ENCODE data around the gene APOL2. TPM values are rescaled to one million over a fixed set of nuclear protein-coding genes. Genes with fewer than 3 reads are reported as not detected.

Gene APOL2
- total and polyA plus RNA-seq, 7 experiments from 2014 or later, result 13.4 to 133 (median 40.1) TPM

GRCh38 chr22:36285017-36285416 is 45.7 kb upstream of the APOL2 start:
- peak overlapping the region in 2 of 9 donors; percentile 12 to 69 for H3K27ac Mint-ChIP-seq
- peaks cover 18 to 37% (median 27%) of the 10 kb centered on the region in 7 donors for H3K4me1 Mint-ChIP-seq
- no peaks in the 10 kb centered on the region for H3K9me3 ChIP-seq (ENCODE audit: control insufficient read depth in 2 of 3, low read length in 3 of 3)
- DNase-seq, result no peak
- intact Hi-C loops (cut with micrococcal nuclease), result no loop called here
- ChIA-PET POLR2A (interaction anchor here (0.8 to 1.4 kb wide), 2 partner anchors 45 to 46 kb away, joined by 3 read pairs; no protein-coding TSS in a partner anchor), CTCF (interaction anchor here (1.2 to 1.5 kb wide), 2 partner anchors 14 to 15 kb away, joined by 3 to 5 read pairs; no protein-coding TSS in a partner anchor)
- H3K36me3 Mint-ChIP-seq, result peaks cover 22 to 66% (median 39%) of the 10 kb centered on the region in 5 donors
- ATAC-seq, result no peak
- no peaks in the 10 kb centered on the region for H3K27me3 ChIP-seq (ENCODE audit: control insufficient read depth in 2 of 2, insufficient read depth in 2 of 2, low read length in 2 of 2)
- peaks cover 0 to 30% (median 0%) of the 10 kb centered on the region in 11 donors for H3K9me3 Mint-ChIP-seq
- peaks cover 52 to 94% (median 62%) of the 10 kb centered on the region in 3 experiments for H3K36me3 ChIP-seq (ENCODE audit: control insufficient read depth in 2 of 3, insufficient read depth in 3 of 3, low read length in 3 of 3)
- no peaks in the 10 kb centered on the region for H3K27me3 Mint-ChIP-seq
- peak overlapping the region; percentile 25 for H3K27ac ChIP-seq (ENCODE audit: low read depth, low read length)
- no peak overlapping the region for H3K4me3 ChIP-seq (ENCODE audit: low read length)
- no peak overlapping the region for H3K4me3 Mint-ChIP-seq
- H3K4me1 ChIP-seq (ENCODE audit: control insufficient read depth in 2 of 2, insufficient read depth in 2 of 2, low read length in 2 of 2), result peaks cover 32 to 34% of the 10 kb centered on the region in 2 donors

GRCh38 chr22:36284171-36284571 is 44.8 kb upstream of the APOL2 start:
- H3K9me3 Mint-ChIP-seq, result peaks cover 0 to 22% (median 0%) of the 10 kb centered on the region in 11 donors
- H3K27me3 Mint-ChIP-seq, result no peaks in the 10 kb centered on the region
- Histone ChIP-seq H3K27me3 (ENCODE audit: control insufficient read depth in 2 of 2, insufficient read depth in 2 of 2, low read length in 2 of 2) (no peaks in the 10 kb centered on the region), H3K36me3 (ENCODE audit: control insufficient read depth in 2 of 3, insufficient read depth in 3 of 3, low read length in 3 of 3) (peaks cover 52 to 85% (median 54%) of the 10 kb centered on the region in 3 experiments), H3K9me3 (ENCODE audit: control insufficient read depth in 2 of 3, low read length in 3 of 3) (no peaks in the 10 kb centered on the region), H3K4me3 (ENCODE audit: low read length) (no peak overlapping the region), H3K27ac (ENCODE audit: low read depth, low read length) (peak overlapping the region; percentile 36), H3K4me1 (ENCODE audit: control insufficient read depth in 2 of 2, insufficient read depth in 2 of 2, low read length in 2 of 2) (peaks cover 24 to 28% of the 10 kb centered on the region in 2 donors)
- intact Hi-C loops (cut with micrococcal nuclease), result no loop called here
- peaks cover 13 to 28% (median 18%) of the 10 kb centered on the region in 7 donors for H3K4me1 Mint-ChIP-seq
- H3K36me3 Mint-ChIP-seq, result peaks cover 21 to 59% (median 32%) of the 10 kb centered on the region in 5 donors
- H3K4me3 Mint-ChIP-seq, result no peak overlapping the region
- DNase-seq, result no peak
- peak overlapping the region in 5 of 9 donors; percentile 32 to 70 (median 56) for H3K27ac Mint-ChIP-seq
- ATAC-seq, result no peak
- ChIA-PET POLR2A (interaction anchor here (1.4 kb wide), 1 partner anchor 47 kb away, joined by 3 read pairs; no protein-coding TSS in a partner anchor), CTCF (no interaction called here)

DNA sequence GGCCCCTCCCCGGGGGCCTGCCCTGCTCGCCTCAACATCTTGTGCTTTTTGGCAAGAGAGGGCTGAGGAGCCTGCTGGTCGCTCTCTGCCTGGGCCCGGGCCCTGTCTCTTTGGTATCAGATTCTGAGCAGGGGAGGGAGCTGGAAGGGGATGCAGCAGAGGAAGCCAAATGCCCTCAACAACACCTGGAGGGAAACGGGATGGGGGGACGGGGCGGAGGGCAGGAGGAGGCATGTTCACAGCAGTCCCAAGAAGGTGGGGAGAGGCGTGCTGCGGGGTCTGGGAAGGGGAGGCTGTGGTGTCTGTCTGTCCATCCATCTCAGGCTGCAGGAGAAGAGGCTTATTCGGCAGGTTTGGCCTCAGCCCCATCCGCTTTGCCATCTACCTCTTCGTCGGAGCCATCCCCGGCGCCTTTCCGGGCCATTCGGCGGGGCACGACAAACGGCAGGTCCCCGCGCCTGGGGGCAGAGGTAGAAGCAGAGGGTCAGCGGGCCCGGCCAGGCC is 43.1 kb upstream of the APOL2 start:
- POLR2A ChIA-PET, result interaction anchor here (0.8 kb wide), 1 partner anchor 29 kb away, joined by 3 read pairs; the partner anchor contains the start of gene APOL1
- intact Hi-C loops (cut with micrococcal nuclease), result no loop called here
- peaks cover 38 to 68% (median 38%) of the 10 kb centered on the region in 3 experiments for H3K36me3 ChIP-seq (ENCODE audit: control insufficient read depth in 2 of 3, insufficient read depth in 3 of 3, low read length in 3 of 3)

DNA sequence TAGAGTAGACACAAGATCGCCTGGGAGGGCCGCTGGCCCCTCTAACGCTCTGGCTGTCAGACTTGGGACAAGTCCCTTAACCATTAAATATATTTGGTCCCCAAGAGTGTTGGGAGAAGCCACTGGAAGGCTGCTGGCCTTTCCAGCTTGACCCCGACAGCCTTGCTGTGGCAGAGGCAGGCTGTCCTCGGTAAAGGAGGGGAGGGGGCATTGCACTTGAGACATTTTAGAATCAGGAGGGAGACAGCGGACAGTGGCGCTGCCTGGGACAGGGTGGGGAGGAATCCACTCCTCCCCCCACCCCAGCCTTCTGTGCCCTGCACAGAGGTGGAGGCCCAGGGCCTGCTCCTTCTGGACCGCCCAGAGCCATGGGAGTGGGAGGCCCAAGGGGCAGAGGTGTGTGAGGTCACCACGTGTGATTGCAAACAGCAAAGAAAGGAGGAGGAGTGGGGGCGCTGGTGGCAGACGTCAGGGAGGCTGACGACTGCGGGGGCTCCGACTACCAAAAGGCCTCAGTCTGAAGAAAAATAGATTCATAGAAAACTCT is 42.5 kb upstream of the APOL2 start:
- Mint-ChIP-seq H3K4me1 (peaks cover 2 to 20% (median 18%) of the 10 kb centered on the region in 7 donors), H3K27me3 (no peaks in the 10 kb centered on the region), H3K4me3 (no peak overlapping the region), H3K9me3 (peaks cover 0 to 23% (median 0%) of the 10 kb centered on the region in 11 donors), H3K27ac (peak overlapping the region in 5 of 9 donors; percentile 34 to 82 (median 72)), H3K36me3 (peaks cover 11 to 43% (median 18%) of the 10 kb centered on the region in 5 donors)
- Histone ChIP-seq H3K27ac (ENCODE audit: low read depth, low read length) (no peak overlapping the region), H3K4me3 (ENCODE audit: low read length) (no peak overlapping the region), H3K27me3 (ENCODE audit: control insufficient read depth in 2 of 2, insufficient read depth in 2 of 2, low read length in 2 of 2) (no peaks in the 10 kb centered on the region), H3K36me3 (ENCODE audit: control insufficient read depth in 2 of 3, insufficient read depth in 3 of 3, low read length in 3 of 3) (peaks cover 34 to 63% (median 34%) of the 10 kb centered on the region in 3 experiments), H3K4me1 (ENCODE audit: control insufficient read depth in 2 of 2, insufficient read depth in 2 of 2, low read length in 2 of 2) (peaks cover 15 to 21% of the 10 kb centered on the region in 2 donors), H3K9me3 (ENCODE audit: control insufficient read depth in 2 of 3, low read length in 3 of 3) (no peaks in the 10 kb centered on the region)
- intact Hi-C loops (cut with micrococcal nuclease), result no loop called here
- no peak for DNase-seq
- ChIA-PET CTCF (interaction anchor here (0.6 kb wide), 1 partner anchor 15 kb away, joined by 3 read pairs; no protein-coding TSS in a partner anchor), POLR2A (interaction anchor here (1.4 kb wide), 1 partner anchor 11 kb away, joined by 5 read pairs; no protein-coding TSS in a partner anchor)
- ATAC-seq, result no peak

More for the DNA sequence above, 43.1 kb upstream of the APOL2 start:
- Mint-ChIP-seq H3K4me3 (no peak overlapping the region), H3K4me1 (peaks cover 7 to 20% (median 19%) of the 10 kb centered on the region in 7 donors), H3K9me3 (peaks cover 0 to 23% (median 0%) of the 10 kb centered on the region in 11 donors), H3K27ac (peak overlapping the region in 1 of 9 donors; percentile 14), H3K36me3 (peaks cover 14 to 48% (median 22%) of the 10 kb centered on the region in 5 donors), H3K27me3 (no peaks in the 10 kb centered on the region)
- H3K27ac ChIP-seq (ENCODE audit: low read depth, low read length), result no peak overlapping the region
- no peaks in the 10 kb centered on the region for H3K9me3 ChIP-seq (ENCODE audit: control insufficient read depth in 2 of 3, low read length in 3 of 3)
- no peak for DNase-seq
- peaks cover 15 to 23% of the 10 kb centered on the region in 2 donors for H3K4me1 ChIP-seq (ENCODE audit: control insufficient read depth in 2 of 2, insufficient read depth in 2 of 2, low read length in 2 of 2)
- no peak for ATAC-seq
- H3K27me3 ChIP-seq (ENCODE audit: control insufficient read depth in 2 of 2, insufficient read depth in 2 of 2, low read length in 2 of 2), result no peaks in the 10 kb centered on the region
- CTCF ChIA-PET, result no interaction called here
- no peak overlapping the region for H3K4me3 ChIP-seq (ENCODE audit: low read length)

GRCh38 chr22:36280379-36280778 is 41.1 kb upstream of the APOL2 start:
- Mint-ChIP-seq H3K27ac (peak overlapping the region in 4 of 9 donors; percentile 68 to 89 (median 83)), H3K4me3 (peak overlapping the region in 1 of 10 donors; percentile 58), H3K9me3 (peaks cover 0 to 21% (median 0%) of the 10 kb centered on the region in 11 donors), H3K4me1 (peaks cover 0 to 19% (median 13%) of the 10 kb centered on the region in 7 donors), H3K36me3 (peaks cover 8 to 37% (median 12%) of the 10 kb centered on the region in 5 donors), H3K27me3 (no peaks in the 10 kb centered on the region)
- ATAC-seq (no peak), DNase-seq (no peak)
- no peaks in the 10 kb centered on the region for H3K9me3 ChIP-seq (ENCODE audit: control insufficient read depth in 2 of 3, low read length in 3 of 3)
- no peak overlapping the region for H3K27ac ChIP-seq (ENCODE audit: low read depth, low read length)
- H3K4me1 ChIP-seq (ENCODE audit: control insufficient read depth in 2 of 2, insufficient read depth in 2 of 2, low read length in 2 of 2), result peaks cover 10 to 16% of the 10 kb centered on the region in 2 donors
- CTCF ChIA-PET, result interaction anchor here (0.8 to 1.0 kb wide), 2 partner anchors 9 to 190 kb away, joined by 3 read pairs; no protein-coding TSS in a partner anchor
- H3K4me3 ChIP-seq (ENCODE audit: low read length), result no peak overlapping the region
- POLR2A ChIA-PET, result interaction anchor here (1.0 to 1.4 kb wide), 2 partner anchors 12 to 18 kb away, joined by 3 to 5 read pairs; no protein-coding TSS in a partner anchor
- no peaks in the 10 kb centered on the region for H3K27me3 ChIP-seq (ENCODE audit: control insufficient read depth in 2 of 2, insufficient read depth in 2 of 2, low read length in 2 of 2)
- H3K36me3 ChIP-seq (ENCODE audit: control insufficient read depth in 2 of 3, insufficient read depth in 3 of 3, low read length in 3 of 3), result peaks cover 19 to 48% (median 21%) of the 10 kb centered on the region in 3 experiments
- intact Hi-C loops (cut with micrococcal nuclease), result no loop called here

DNA sequence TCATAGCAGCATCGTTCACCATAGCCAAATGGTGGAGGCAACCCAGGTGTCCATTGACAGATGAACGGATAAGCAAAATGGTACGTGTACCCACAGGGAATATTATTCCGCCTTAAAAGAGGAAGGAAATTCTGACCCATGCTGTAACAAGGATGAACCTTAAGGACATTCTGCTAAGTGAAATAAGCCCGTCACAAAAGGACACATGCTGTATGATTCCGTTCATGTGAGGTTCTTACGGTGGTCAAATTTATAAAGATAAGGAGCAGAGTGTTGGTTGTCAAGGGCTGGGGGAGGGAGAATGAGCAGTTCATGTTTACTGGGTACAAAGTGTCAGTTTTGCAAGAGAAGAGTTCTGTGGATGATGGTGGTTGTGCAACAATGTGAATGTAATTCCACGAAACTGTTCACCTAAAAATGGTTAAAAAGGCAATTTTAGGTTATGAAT is 39.9 kb upstream of the APOL2 start:
- Mint-ChIP-seq H3K36me3 (peaks cover 8 to 30% (median 12%) of the 10 kb centered on the region in 5 donors), H3K9me3 (peaks cover 0 to 21% (median 0%) of the 10 kb centered on the region in 11 donors), H3K4me3 (peak overlapping the region in 1 of 10 donors; percentile 10), H3K4me1 (peaks cover 9 to 24% (median 13%) of the 10 kb centered on the region in 7 donors), H3K27me3 (no peaks in the 10 kb centered on the region), H3K27ac (peak overlapping the region in 5 of 9 donors; percentile 2 to 66 (median 25))
- no peak for ATAC-seq
- Histone ChIP-seq H3K4me3 (ENCODE audit: low read length) (no peak overlapping the region), H3K9me3 (ENCODE audit: control insufficient read depth in 2 of 3, low read length in 3 of 3) (no peaks in the 10 kb centered on the region), H3K27me3 (ENCODE audit: control insufficient read depth in 2 of 2, insufficient read depth in 2 of 2, low read length in 2 of 2) (no peaks in the 10 kb centered on the region), H3K4me1 (ENCODE audit: control insufficient read depth in 2 of 2, insufficient read depth in 2 of 2, low read length in 2 of 2) (peaks cover 10 to 16% of the 10 kb centered on the region in 2 donors), H3K36me3 (ENCODE audit: control insufficient read depth in 2 of 3, insufficient read depth in 3 of 3, low read length in 3 of 3) (peaks cover 8 to 37% (median 10%) of the 10 kb centered on the region in 3 experiments), H3K27ac (ENCODE audit: low read depth, low read length) (no peak overlapping the region)
- ChIA-PET CTCF (interaction anchor here (0.7 to 2.2 kb wide), 3 partner anchors 13 to 40 kb away, joined by 3 to 8 read pairs (median 4); partner anchors contain the start of gene APOL2), POLR2A (interaction anchor here (1.2 to 1.9 kb wide), 2 partner anchors 10 to 126 kb away, joined by 3 to 8 read pairs; no protein-coding TSS in a partner anchor)
- intact Hi-C loops (cut with micrococcal nuclease), result no loop called here
- DNase-seq, result no peak

All from naive thymus-derived CD4-positive, alpha-beta T cell (primary cell).